A172 (cell line): Measurements from ENCODE around the gene MKRN1. TPM values are rescaled to one million over a fixed set of nuclear protein-coding genes. Genes with fewer than 3 reads are reported as not detected.
"Not testable (repeated sequence)": the region's sequence is repeated elsewhere in the genome, so short reads cannot be mapped to it uniquely, and the experiment has no call there.

Experiments
- DNase-seq: peaks from one replicate; pipeline ENCODE4 v3.0.0-alpha.2; 2015; ENCODE audit warnings: low spot score
- total RNA-seq: library from RNA; depleted of rRNA; stranded (reverse); fragments of >200 nt; shearing (Covaris generic); gene quantifications from 2 replicates; pipeline ENCODE4 v1.2.3, GENCODE V29; 2014; rRNA removed

The MKRN1 gene
- total RNA-seq, 1 experiment from 2014 or later = 66.3 TPM

- DNase-seq = no peak
These were observed 43.9 kb downstream of the MKRN1 start for GRCh38 chr7:140435252-140435895.

- no peak for DNase-seq
These were observed 45.9 kb downstream of the MKRN1 start for GRCh38 chr7:140433396-140433795.

- no peak for DNase-seq
These were observed 53.2 kb downstream of the MKRN1 start for GRCh38 chr7:140426130-140426529.

GRCh38 chr7:140425718-140426117 is 53.6 kb downstream of the MKRN1 start:
- no peak for DNase-seq

- DNase-seq = no peak
These were observed 55.8 kb downstream of the MKRN1 start for GRCh38 chr7:140423501-140423900.

GRCh38 chr7:140421521-140421920 is 57.8 kb downstream of the MKRN1 start:
- no peak for DNase-seq

- no peak for DNase-seq
These were observed 60.7 kb downstream of the MKRN1 start for GRCh38 chr7:140418653-140419052.

GRCh38 chr7:140418156-140418472 is 61.2 kb downstream of the MKRN1 start:
- not testable (repeated sequence) for DNase-seq

GRCh38 chr7:140417456-140418155 is 61.7 kb downstream of the MKRN1 start:
- no peak for DNase-seq

GRCh38 chr7:140416560-140416959 is 62.7 kb downstream of the MKRN1 start:
- no peak for DNase-seq

- not testable (repeated sequence) for DNase-seq
These were observed 63.5 kb downstream of the MKRN1 start for GRCh38 chr7:140415816-140416215.

GRCh38 chr7:140415361-140415760 is 63.9 kb downstream of the MKRN1 start:
- DNase-seq = no peak

- no peak for DNase-seq
These were observed 74.7 kb downstream of the MKRN1 start for GRCh38 chr7:140404565-140405065.

GRCh38 chr7:140403878-140404564 is 75.3 kb downstream of the MKRN1 start, which contains the start of gene RAB19:
Gene RAB19 (plus strand): TSS chr7:140404058. CDS start chr7:140407647, 3,589 bp downstream.
- no peak for DNase-seq

Other genes with a start within 250 kb of the MKRN1 start
- gene SLC37A3, start 81.0 kb downstream of the MKRN1 start, total RNA-seq = 7.6 and 10.8 TPM in 2 replicates
- not detected in 2 replicates for gene RAB19, start 75.4 kb downstream of the MKRN1 start, total RNA-seq
- gene DENND2A, start 161.3 kb upstream of the MKRN1 start, total RNA-seq = 3.3 and 5.8 TPM in 2 replicates
- gene ADCK2, start 193.4 kb upstream of the MKRN1 start, total RNA-seq = 34.8 and 42.4 TPM in 2 replicates
- gene NDUFB2, start 217.2 kb upstream of the MKRN1 start, total RNA-seq = 227 and 304 TPM in 2 replicates